Measurements from ENCODE around the gene S100B.

- TF ChIP-seq CTCF (IDR thresholded peaks at IDR 0.05) (no peak), EP300 (IDR thresholded peaks at IDR 0.05) (no peak)
Observed at GRCh38 chr21:46618738-46619379, 14.0 kb upstream of the S100B start.

Data from tibial nerve (tissue), 4 donors.